GM12878 (cell line): ENCODE results near the gene TBX15. TPM values are rescaled to one million over a fixed set of nuclear protein-coding genes. Genes with fewer than 3 reads are reported as not detected.

Experiments used
- ATAC-seq: fragments of 200-7000 bp; cut with Tn5 transposase; 3 replicates; pipeline ENCODE4 v1.9.1; 2020; ENCODE audit warnings: mild to moderate bottlenecking, moderate library complexity
- BruUV-seq: library from RNA; stranded (reverse); fragments of 400-500 nt; replicated peaks from 2 replicates; lab custom pipeline; 2021; lab: Mats Ljungman, UMichigan
- CTCF ChIA-PET: fragments of 300-600 bp; sonication (Branson Sonifier 250); formaldehyde crosslinking; extraction: SDS; loops from one replicate; lab custom pipeline; 2021; ENCODE audit warnings: inconsistent platforms; lab: Yijun Ruan, JAX
- POLR2A ChIA-PET: fragments of 350-600 bp; formaldehyde crosslinking; extraction: SDS; loops from one replicate; lab custom pipeline; 2021; ENCODE audit warnings: inconsistent platforms; lab: Charles Lee
- RAD21 ChIA-PET: fragments of 300-600 bp; sonication (Branson Sonifier 250); formaldehyde crosslinking; loops from one replicate; lab custom pipeline; 2023; ENCODE audit warnings: antibody characterized with exemption; ENCODE audit not compliant: unreplicated experiment; lab: Charles Lee
- SMC1A ChIA-PET: fragments of 300-600 bp; sonication (Branson Sonifier 250); formaldehyde crosslinking; loops from one replicate; lab custom pipeline; 2023; ENCODE audit not compliant: unreplicated experiment, uncharacterized antibody; lab: Charles Lee
- DNase-seq: peaks from one replicate; pipeline ENCODE4 v3.0.0-alpha.2; 2011; ENCODE audit warnings: low read depth, low spot score
- FAIRE-seq: peaks from 3 replicates; lab custom pipeline; 2011; peaks lifted over from hg19 to GRCh38; lab: Jason Lieb, UNC
- H2AFZ ChIP-seq: 2 replicates; pipeline ENCODE4 v1.6.0; 2011; ENCODE audit warnings: low read depth, low read length, control low read depth; ENCODE audit not compliant: control insufficient read depth
- H3K27ac ChIP-seq: 2 replicates; pipeline ENCODE4 v1.5.1; 2011; ENCODE audit warnings: control low read depth; ENCODE audit not compliant: control insufficient read depth, insufficient read depth
- H3K27me3 ChIP-seq, 2 experiments: replicated peaks in 1 of 2; 2 replicates each; pipeline versions ENCODE4 v1.6.0 to v1.6.1; 2011; ENCODE audit warnings: low read length in 1 of 2; ENCODE audit not compliant: control insufficient read depth in 2 of 2, insufficient read depth in 2 of 2
- H3K36me3 ChIP-seq, 2 experiments: 2 replicates each; pipeline ENCODE4 v1.5.1; 2011; ENCODE audit warnings: low read length in 1 of 2; ENCODE audit not compliant: control insufficient read depth in 2 of 2, insufficient read depth in 2 of 2
- H3K4me1 ChIP-seq: 2 replicates; pipeline ENCODE4 v1.6.1; 2011; ENCODE audit warnings: mild to moderate bottlenecking, low read length, moderate library complexity, mixed read lengths; ENCODE audit not compliant: control insufficient read depth, insufficient read depth
- H3K4me2 ChIP-seq: 2 replicates; pipeline ENCODE4 v1.6.0; 2011; ENCODE audit warnings: control low read depth; ENCODE audit not compliant: control insufficient read depth, insufficient read depth
- H3K4me3 ChIP-seq: fragments of 200-600 bp; sonication (generic); 2 replicates; pipeline ENCODE4 v1.5.1; 2016
- H3K79me2 ChIP-seq: 2 replicates; pipeline ENCODE4 v1.6.0; 2011; ENCODE audit warnings: low read length; ENCODE audit not compliant: control insufficient read depth, insufficient read depth
- H3K9ac ChIP-seq: 2 replicates; pipeline ENCODE4 v1.8.0; 2011; ENCODE audit warnings: low read length, control low read depth, mixed read lengths; ENCODE audit not compliant: control insufficient read depth, insufficient read depth
- H3K9me3 ChIP-seq: replicated peaks from 3 replicates; pipeline ENCODE4 v1.5.1; 2011; ENCODE audit warnings: mild to moderate bottlenecking, low read length; ENCODE audit not compliant: control insufficient read depth, insufficient read depth
- H4K20me1 ChIP-seq: 2 replicates; pipeline ENCODE4 v1.6.0; 2011; ENCODE audit not compliant: control insufficient read depth, insufficient read depth
- CHD4 ChIP-seq: fragments of 200-600 bp; sonication (generic); IDR thresholded peaks from 2 replicates; pipeline ENCODE4 v1.6.1; 2016; ENCODE audit warnings: mild to moderate bottlenecking
- EED ChIP-seq: sonication (generic); IDR thresholded peaks from 2 replicates; pipeline ENCODE4 v1.6.1; 2016; ENCODE audit warnings: antibody characterized with exemption, low read depth
- EP300 ChIP-seq, 2 experiments: fragments of 150-350 bp in 1 of 2; IDR thresholded peaks; 2 replicates each; pipeline ENCODE4 v1.6.1; 2011 to 2012; ENCODE audit warnings: low read depth in 2 of 2, low read length in 2 of 2, borderline replicate concordance in 1 of 2, improper control_type of control experiment in 1 of 2, inconsistent platforms in 1 of 2; ENCODE audit not compliant: control insufficient read depth in 1 of 2
- GATAD2B ChIP-seq: fragments of 450-650 bp; conservative IDR thresholded peaks from 2 replicates; pipeline ENCODE4 v1.6.1; 2017; ENCODE audit warnings: low read depth, mild to moderate bottlenecking, moderate library complexity
- IKZF1 ChIP-seq: fragments of 450-650 bp; conservative IDR thresholded peaks from 2 replicates; pipeline ENCODE4 v1.6.1; 2017; ENCODE audit warnings: antibody characterized with exemption, mild to moderate bottlenecking
- IKZF2 ChIP-seq, 2 experiments: fragments of 450-650 bp; IDR thresholded peaks; 2 replicates each; pipeline ENCODE4 v1.6.1; 2017; ENCODE audit warnings: mild to moderate bottlenecking in 2 of 2, moderate library complexity in 2 of 2
- MEF2A ChIP-seq: IDR thresholded peaks from 2 replicates; pipeline ENCODE4 v1.6.1; 2011; ENCODE audit warnings: low read depth, mild to moderate bottlenecking, low read length, moderate library complexity; ENCODE audit not compliant: insufficient read depth
- MLLT1 ChIP-seq: fragments of 450-650 bp; IDR thresholded peaks from 2 replicates; pipeline ENCODE4 v1.6.1; 2016; ENCODE audit warnings: mild to moderate bottlenecking
- MTA2 ChIP-seq: fragments of 450-650 bp; IDR thresholded peaks from 2 replicates; pipeline ENCODE4 v1.6.1; 2016; ENCODE audit warnings: low read depth, mild to moderate bottlenecking, moderate library complexity
- MXI1 ChIP-seq: fragments of 150-350 bp; IDR thresholded peaks from 2 replicates; pipeline ENCODE4 v1.6.1; 2011; ENCODE audit warnings: low read depth, mild to moderate bottlenecking, inconsistent platforms, low read length, improper control_type of control experiment
- NFYA ChIP-seq: IDR thresholded peaks from 2 replicates; pipeline ENCODE4 v1.6.1; 2011; ENCODE audit warnings: low read depth, mild to moderate bottlenecking, low read length, improper control_type of control experiment, borderline replicate concordance
- SPI1 ChIP-seq: IDR thresholded peaks from 2 replicates; pipeline ENCODE4 v1.6.1; 2011; ENCODE audit warnings: low read depth, mild to moderate bottlenecking, low read length, moderate library complexity, borderline replicate concordance; ENCODE audit not compliant: insufficient read depth
- ZNF207 ChIP-seq: fragments of 450-650 bp; IDR thresholded peaks from 2 replicates; pipeline ENCODE4 v1.6.1; 2014; ENCODE audit warnings: antibody characterized with exemption, mild to moderate bottlenecking, borderline replicate concordance
- ZNF384 ChIP-seq: IDR thresholded peaks from 2 replicates; pipeline ENCODE4 v1.6.1; 2012; ENCODE audit warnings: low read depth, mild to moderate bottlenecking, low read length, improper control_type of control experiment, borderline replicate concordance
- WGBS: methylation state at CpG from one replicate; pipeline ENCODE4 v1.1.6; 2016; ENCODE audit warnings: low lambda C conversion rate; ENCODE audit not compliant: insufficient replicate concordance, insufficient coverage; ENCODE audit errors: missing lambda C conversion rate; 5-methylcytosine and 5-hydroxymethylcytosine counted together
- in situ Hi-C: fragments of 300-500 bp; cut with MboI; formaldehyde crosslinking; loops from 9 replicates; pipeline ENCODE4 v1.14.3; 2018; ENCODE audit warnings: mixed read lengths
- intact Hi-C: fragments of 100-400 bp; cut with micrococcal nuclease; formaldehyde crosslinking; loops from one replicate; pipeline ENCODE4 v1.14.2; 2022; ENCODE audit not compliant: unreplicated experiment
- polyA plus RNA-seq, 11 experiments: library from polyadenylated mRNA; depleted of rRNA in 4 of 11; unstranded in 6 of 11; stranded (reverse) in 5 of 11; fragments of >200 nt; fragmentation: Nextera tagmentation in 4 of 11; fragmentation: Illumina TruSeq in 1 of 11; extraction: Ambion mirVana in 4 of 11; extraction: Trizol in 1 of 11; gene quantifications; 1 replicate in 1 of 11; 2 replicates in 10 of 11; pipeline versions ENCODE4 v1.2.1 to v1.2.3, GENCODE V29; 2011 to 2016; ENCODE audit warnings: inconsistent platforms in 2 of 11, missing spikeins in 2 of 11, low read depth in 1 of 11
- total RNA-seq, 4 experiments: library from RNA; depleted of rRNA in 3 of 4; stranded (reverse); fragments of >200 nt in 3 of 4; fragmentation: Illumina TruSeq in 1 of 4; extraction: Trizol in 1 of 4; gene quantifications; 2 replicates each; pipeline versions ENCODE4 v1.2.1 to v1.2.3, GENCODE V29; 2013 to 2021
- TF ChIP-seq, protein P1 (sequence below): IDR thresholded peaks from 2 replicates; pipeline ENCODE4 v1.6.1; 2011; ENCODE audit warnings: mild to moderate bottlenecking, low read depth, low read length, moderate library complexity; ENCODE audit not compliant: insufficient replicate concordance
- TF ChIP-seq, protein P2 (sequence below): fragments of 450-650 bp; IDR thresholded peaks from 2 replicates; pipeline ENCODE4 v1.6.1; 2017; ENCODE audit warnings: mild to moderate bottlenecking, moderate library complexity

Gene TBX15
- total and polyA plus RNA-seq, 10 of the 15 experiments (the other 5 are each of a cell fraction or from before 2014, with no cell fraction given): 0.64 to 9.4 (median 0.99) TPM

GRCh38 chr1:118960026-118960561 is 28.0 kb downstream of the TBX15 start:
- no TSS peak for BruUV-seq
- ATAC-seq (peak; percentile 79), DNase-seq (peak; percentile 46), FAIRE-seq (no peak)
- intact Hi-C loops (loop anchor here (5.0 kb wide), 1 partner anchor 43 kb away; no protein-coding TSS in a partner anchor), in situ Hi-C loops (loop anchor here (5.0 kb wide), 1 partner anchor 48 kb away; no protein-coding TSS in a partner anchor)
- Histone ChIP-seq H3K27ac (no peak overlapping the region), H4K20me1 (no peaks in the 10 kb centered on the region), H2AFZ (no peak overlapping the region), H3K4me1 (peaks cover 11% of the 10 kb centered on the region), H3K9ac (no peak overlapping the region), H3K9me3 (no peaks in the 10 kb centered on the region), H3K36me3 (no peaks in the 10 kb centered on the region), H3K4me3 (no peak overlapping the region), H3K27me3 (no peaks in the 10 kb centered on the region), H3K79me2 (no peaks in the 10 kb centered on the region), H3K4me2 (peak overlapping the region; percentile 47; the same call in 1 of the 2 replicates)
- ChIA-PET RAD21 (interaction anchor here (1.2 kb wide), 1 partner anchor 44 kb away, joined by 6 read pairs; no protein-coding TSS in a partner anchor), CTCF (interaction anchor here (1.7 kb wide), 1 partner anchor 8 kb away, joined by 5 read pairs; no protein-coding TSS in a partner anchor), POLR2A (interaction anchor here (0.7 to 0.9 kb wide), 2 partner anchors 19 to 46 kb away, joined by 3 read pairs; no protein-coding TSS in a partner anchor), SMC1A (interaction anchor here (0.5 to 1.6 kb wide), 6 partner anchors 11 to 812 kb away, joined by 3 to 5 read pairs (median 3); no protein-coding TSS in a partner anchor)
- WGBS: 6% methylated on average over 7 of the region's 7 CpGs
- TF ChIP-seq, protein P1, sequence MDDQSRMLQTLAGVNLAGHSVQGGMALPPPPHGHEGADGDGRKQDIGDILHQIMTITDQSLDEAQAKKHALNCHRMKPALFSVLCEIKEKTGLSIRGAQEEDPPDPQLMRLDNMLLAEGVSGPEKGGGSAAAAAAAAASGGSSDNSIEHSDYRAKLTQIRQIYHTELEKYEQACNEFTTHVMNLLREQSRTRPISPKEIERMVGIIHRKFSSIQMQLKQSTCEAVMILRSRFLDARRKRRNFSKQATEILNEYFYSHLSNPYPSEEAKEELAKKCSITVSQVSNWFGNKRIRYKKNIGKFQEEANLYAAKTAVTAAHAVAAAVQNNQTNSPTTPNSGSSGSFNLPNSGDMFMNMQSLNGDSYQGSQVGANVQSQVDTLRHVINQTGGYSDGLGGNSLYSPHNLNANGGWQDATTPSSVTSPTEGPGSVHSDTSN: no peak
- TF ChIP-seq GATAD2B (peak; percentile 47), IKZF2 (IDR thresholded peaks at IDR 0.05) (peak; percentile 77 to 84), EP300 (IDR thresholded peaks at IDR 0.05; ENCODE audit: borderline replicate concordance in 1 of 2, control insufficient read depth in 1 of 2, low read depth in 2 of 2, low read length in 2 of 2) (peak in 1 of 2 experiments; percentile 42; a peak in 1 of 4 replicates), ZNF384 (peak; percentile 81), NFYA (no peak), ZNF207 (no peak), IKZF1 (peak; percentile 83), EED (0 out of 2 replicates have a peak, but pooled peaks have one; percentile 13), MTA2 (peak; percentile 44; the same call in 1 of the 2 replicates), CHD4 (no peak), SPI1 (peak; percentile 65), MXI1 (no peak), MEF2A (0 out of 2 replicates have a peak, but pooled peaks have one; percentile 38), MLLT1 (no peak)
- TF ChIP-seq, protein P2, sequence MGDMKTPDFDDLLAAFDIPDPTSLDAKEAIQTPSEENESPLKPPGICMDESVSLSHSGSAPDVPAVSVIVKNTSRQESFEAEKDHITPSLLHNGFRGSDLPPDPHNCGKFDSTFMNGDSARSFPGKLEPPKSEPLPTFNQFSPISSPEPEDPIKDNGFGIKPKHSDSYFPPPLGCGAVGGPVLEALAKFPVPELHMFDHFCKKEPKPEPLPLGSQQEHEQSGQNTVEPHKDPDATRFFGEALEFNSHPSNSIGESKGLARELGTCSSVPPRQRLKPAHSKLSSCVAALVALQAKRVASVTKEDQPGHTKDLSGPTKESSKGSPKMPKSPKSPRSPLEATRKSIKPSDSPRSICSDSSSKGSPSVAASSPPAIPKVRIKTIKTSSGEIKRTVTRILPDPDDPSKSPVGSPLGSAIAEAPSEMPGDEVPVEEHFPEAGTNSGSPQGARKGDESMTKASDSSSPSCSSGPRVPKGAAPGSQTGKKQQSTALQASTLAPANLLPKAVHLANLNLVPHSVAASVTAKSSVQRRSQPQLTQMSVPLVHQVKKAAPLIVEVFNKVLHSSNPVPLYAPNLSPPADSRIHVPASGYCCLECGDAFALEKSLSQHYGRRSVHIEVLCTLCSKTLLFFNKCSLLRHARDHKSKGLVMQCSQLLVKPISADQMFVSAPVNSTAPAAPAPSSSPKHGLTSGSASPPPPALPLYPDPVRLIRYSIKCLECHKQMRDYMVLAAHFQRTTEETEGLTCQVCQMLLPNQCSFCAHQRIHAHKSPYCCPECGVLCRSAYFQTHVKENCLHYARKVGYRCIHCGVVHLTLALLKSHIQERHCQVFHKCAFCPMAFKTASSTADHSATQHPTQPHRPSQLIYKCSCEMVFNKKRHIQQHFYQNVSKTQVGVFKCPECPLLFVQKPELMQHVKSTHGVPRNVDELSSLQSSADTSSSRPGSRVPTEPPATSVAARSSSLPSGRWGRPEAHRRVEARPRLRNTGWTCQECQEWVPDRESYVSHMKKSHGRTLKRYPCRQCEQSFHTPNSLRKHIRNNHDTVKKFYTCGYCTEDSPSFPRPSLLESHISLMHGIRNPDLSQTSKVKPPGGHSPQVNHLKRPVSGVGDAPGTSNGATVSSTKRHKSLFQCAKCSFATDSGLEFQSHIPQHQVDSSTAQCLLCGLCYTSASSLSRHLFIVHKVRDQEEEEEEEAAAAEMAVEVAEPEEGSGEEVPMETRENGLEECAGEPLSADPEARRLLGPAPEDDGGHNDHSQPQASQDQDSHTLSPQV: no peak
